Immature natural killer cell (primary cell): ENCODE data around the gene EFNA5. TPM values are rescaled to one million over a fixed set of nuclear protein-coding genes. Genes with fewer than 3 reads are reported as not detected.

Experiments used
- DNase-seq, 3 donors: peaks; one replicate each; pipeline ENCODE4 v3.0.0; 2022; ENCODE audit warnings: mixed read lengths in 1 of 3
- H3K27ac Mint-ChIP-seq, 6 donors: one replicate each; pipeline ENCODE4 v1.8.0; 2020; ENCODE audit warnings: mixed read lengths in 6 of 6, mild to moderate bottlenecking in 5 of 6, inconsistent platforms in 4 of 6, moderate library complexity in 3 of 6
- H3K27me3 Mint-ChIP-seq, 3 donors: one replicate each; pipeline ENCODE4 v1.8.0; 2020 to 2021; ENCODE audit warnings: low read depth in 3 of 3, mild to moderate bottlenecking in 3 of 3, mixed read lengths in 3 of 3, moderate library complexity in 3 of 3, inconsistent platforms in 1 of 3
- H3K36me3 Mint-ChIP-seq, 3 donors: one replicate each; pipeline ENCODE4 v1.8.0; 2020; ENCODE audit warnings: mixed read lengths in 3 of 3, inconsistent platforms in 2 of 3, mild to moderate bottlenecking in 2 of 3
- H3K4me1 Mint-ChIP-seq, 2 donors: one replicate each; pipeline ENCODE4 v1.8.0; 2020; ENCODE audit warnings: inconsistent platforms in 2 of 2, mild to moderate bottlenecking in 2 of 2, mixed read lengths in 2 of 2, moderate library complexity in 1 of 2
- H3K4me3 Mint-ChIP-seq, 5 donors: one replicate each; pipeline ENCODE4 v1.8.0; 2020; ENCODE audit warnings: mild to moderate bottlenecking in 5 of 5, mixed read lengths in 5 of 5, inconsistent platforms in 3 of 5, moderate library complexity in 3 of 5
- H3K9me3 Mint-ChIP-seq, 6 donors: one replicate each; pipeline ENCODE4 v1.8.0; 2020; ENCODE audit warnings: mild to moderate bottlenecking in 6 of 6, mixed read lengths in 6 of 6, inconsistent platforms in 4 of 6, moderate library complexity in 3 of 6
- polyA plus RNA-seq, 3 donors: library from polyadenylated mRNA; unstranded; fragments of 300-500 nt; fragmentation: Illumina TruSeq; gene quantifications; one replicate each; pipeline ENCODE4 v1.2.3, GENCODE V29; 2021

The EFNA5 gene
- polyA plus RNA-seq, 3 donors from 2014 or later, result 0.73 to 2.6 (median 1.7) TPM

GRCh38 chr5:107601076-107601475, 69.7 kb downstream of the EFNA5 start:
- H3K27me3 Mint-ChIP-seq, result peaks cover 0 to 11% (median 4%) of the 10 kb centered on the region in 3 donors

GRCh38 chr5:107598958-107599357, 71.8 kb downstream of the EFNA5 start:
- Mint-ChIP-seq H3K9me3 (no peaks in the 10 kb centered on the region), H3K27ac (no peak overlapping the region)
- DNase-seq, result no peak

More at GRCh38 chr5:107601076-107601475, 69.7 kb downstream of the EFNA5 start:
- no peak for DNase-seq
- peaks cover 0 to 2% (median 0%) of the 10 kb centered on the region in 6 donors for H3K9me3 Mint-ChIP-seq
- H3K4me1 Mint-ChIP-seq, result peaks cover 17 to 18% of the 10 kb centered on the region in 2 donors
- no peak overlapping the region for H3K4me3 Mint-ChIP-seq
- H3K27ac Mint-ChIP-seq, result no peak overlapping the region
- H3K36me3 Mint-ChIP-seq, result no peaks in the 10 kb centered on the region

DNA sequence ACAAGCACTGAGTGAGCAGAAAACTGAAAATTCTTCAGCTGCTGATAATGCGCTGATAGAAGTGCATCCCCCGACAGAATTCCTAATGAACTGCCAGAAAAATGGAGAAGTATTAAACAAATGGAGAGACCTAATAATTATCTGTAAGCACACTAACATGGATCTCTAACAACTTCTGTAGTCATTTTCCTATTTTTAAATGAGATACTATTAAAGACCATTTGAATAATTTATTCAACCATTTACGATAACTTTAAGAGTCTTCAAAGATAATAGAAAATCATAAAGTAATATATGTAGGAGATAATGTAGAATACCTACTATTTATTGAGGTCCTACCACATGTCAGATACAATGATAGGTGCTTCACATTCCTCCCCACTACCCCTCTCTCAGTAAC, 72.9 kb downstream of the EFNA5 start:
- H3K36me3 Mint-ChIP-seq, result no peaks in the 10 kb centered on the region
- no peak for DNase-seq
- no peak overlapping the region for H3K4me3 Mint-ChIP-seq
- H3K9me3 Mint-ChIP-seq, result no peaks in the 10 kb centered on the region
- H3K27me3 Mint-ChIP-seq, result peaks cover 0 to 11% (median 7%) of the 10 kb centered on the region in 3 donors
- H3K27ac Mint-ChIP-seq, result no peak overlapping the region
- no peaks in the 10 kb centered on the region for H3K4me1 Mint-ChIP-seq

More at GRCh38 chr5:107598958-107599357, 71.8 kb downstream of the EFNA5 start:
- H3K4me3 Mint-ChIP-seq, result no peak overlapping the region
- H3K27me3 Mint-ChIP-seq, result peaks cover 0 to 11% (median 4%) of the 10 kb centered on the region in 3 donors
- H3K4me1 Mint-ChIP-seq, result no peaks in the 10 kb centered on the region
- H3K36me3 Mint-ChIP-seq, result no peaks in the 10 kb centered on the region

GRCh38 chr5:107597247-107597646, 73.5 kb downstream of the EFNA5 start:
- no peak overlapping the region for H3K27ac Mint-ChIP-seq
- DNase-seq, result no peak
- no peaks in the 10 kb centered on the region for H3K36me3 Mint-ChIP-seq
- peaks cover 2 to 11% (median 7%) of the 10 kb centered on the region in 3 donors for H3K27me3 Mint-ChIP-seq
- H3K4me1 Mint-ChIP-seq, result no peaks in the 10 kb centered on the region
- H3K9me3 Mint-ChIP-seq, result no peaks in the 10 kb centered on the region
- H3K4me3 Mint-ChIP-seq, result no peak overlapping the region

DNA sequence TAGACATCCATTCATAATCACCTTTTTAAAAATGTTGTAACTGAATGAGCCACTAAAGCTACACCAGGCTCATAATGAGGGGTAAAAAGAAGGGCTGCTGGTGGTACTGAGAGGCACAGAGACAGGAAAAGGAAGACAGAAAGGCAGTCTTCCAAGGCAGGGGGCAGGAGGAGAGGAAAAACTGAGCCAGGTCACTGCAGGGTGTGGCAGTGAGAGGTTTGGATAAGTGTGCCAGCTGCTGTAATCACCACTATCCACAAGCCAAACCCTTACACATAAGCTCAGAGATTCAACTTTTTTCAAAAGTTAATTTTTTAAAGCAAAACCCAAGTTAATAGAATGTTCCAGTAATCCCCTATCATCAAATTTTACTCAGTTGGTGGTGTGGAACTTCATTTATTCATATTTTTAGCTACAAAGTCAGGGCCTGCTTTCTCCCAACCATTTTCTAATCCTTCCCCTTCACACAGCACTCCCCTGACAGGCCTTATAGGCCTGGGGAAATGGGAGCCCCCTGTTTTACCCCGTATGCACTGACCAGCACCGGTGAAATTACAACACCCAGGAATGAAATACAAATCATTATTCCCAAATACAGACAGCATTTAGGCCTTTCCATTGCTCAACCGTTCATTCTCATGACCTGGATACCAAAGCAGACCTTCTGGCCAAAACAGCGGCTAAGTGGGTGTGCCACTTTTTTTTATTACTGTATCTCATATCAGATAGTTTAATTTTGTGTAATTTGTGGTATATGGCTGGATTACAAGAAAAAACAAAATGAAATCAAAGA, 76.3 kb downstream of the EFNA5 start:
- Mint-ChIP-seq H3K27me3 (peaks cover 2 to 7% (median 6%) of the 10 kb centered on the region in 3 donors), H3K9me3 (no peaks in the 10 kb centered on the region), H3K27ac (peak overlapping the region in 1 of 6 donors; percentile 74), H3K4me3 (no peak overlapping the region), H3K36me3 (no peaks in the 10 kb centered on the region), H3K4me1 (no peaks in the 10 kb centered on the region)
- DNase-seq, result no peak

DNA sequence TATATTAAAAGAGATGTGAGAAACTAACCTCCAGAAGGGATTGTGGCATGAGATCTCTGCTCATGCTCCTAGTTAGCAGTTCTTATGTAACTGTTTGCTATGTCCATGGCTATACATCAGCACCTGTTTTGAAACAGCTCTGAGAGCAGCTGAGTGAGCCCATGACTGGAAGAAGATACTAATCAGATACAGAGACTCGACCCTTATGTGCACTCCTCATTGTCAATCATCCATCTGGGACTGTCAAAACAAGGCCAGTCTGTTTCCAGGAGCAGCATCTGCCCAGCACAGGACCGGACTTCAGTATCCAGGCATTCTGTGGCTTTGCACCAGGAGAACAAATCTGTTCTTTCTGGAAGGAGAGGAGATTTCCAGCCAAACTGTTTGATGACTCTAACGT, 77.7 kb downstream of the EFNA5 start:
- Mint-ChIP-seq H3K27ac (no peak overlapping the region), H3K4me1 (no peaks in the 10 kb centered on the region), H3K36me3 (no peaks in the 10 kb centered on the region), H3K27me3 (peaks cover 4 to 7% (median 6%) of the 10 kb centered on the region in 3 donors), H3K4me3 (no peak overlapping the region), H3K9me3 (no peaks in the 10 kb centered on the region)
- DNase-seq, result no peak

DNA sequence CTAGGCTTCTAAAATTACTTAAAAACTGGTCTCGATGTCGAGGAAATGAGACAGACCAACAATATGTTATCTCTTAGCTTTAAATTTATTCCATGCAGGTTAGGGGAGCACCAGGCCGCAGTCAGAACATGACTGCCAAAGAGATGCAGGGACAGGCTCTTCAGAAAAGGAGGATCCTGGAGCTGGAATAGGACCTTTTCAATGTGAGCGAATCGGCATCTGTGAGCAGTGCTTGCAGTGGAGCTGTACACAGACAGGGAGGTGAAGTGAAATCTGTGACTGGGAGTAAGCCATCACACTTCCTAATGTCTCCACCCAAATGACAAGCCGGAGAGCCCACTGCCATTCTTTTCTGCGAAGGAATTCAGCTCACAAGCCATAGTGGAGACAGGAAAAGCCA, 78.2 kb downstream of the EFNA5 start:
- no peak for DNase-seq
- no peak overlapping the region for H3K4me3 Mint-ChIP-seq
- no peaks in the 10 kb centered on the region for H3K36me3 Mint-ChIP-seq
- no peaks in the 10 kb centered on the region for H3K9me3 Mint-ChIP-seq
- H3K27ac Mint-ChIP-seq, result no peak overlapping the region
- H3K4me1 Mint-ChIP-seq, result no peaks in the 10 kb centered on the region
- peaks cover 4 to 6% (median 5%) of the 10 kb centered on the region in 3 donors for H3K27me3 Mint-ChIP-seq

GRCh38 chr5:107590686-107591085, 80.1 kb downstream of the EFNA5 start:
- no peaks in the 10 kb centered on the region for H3K4me1 Mint-ChIP-seq
- no peaks in the 10 kb centered on the region for H3K36me3 Mint-ChIP-seq
- H3K27ac Mint-ChIP-seq, result no peak overlapping the region

DNA sequence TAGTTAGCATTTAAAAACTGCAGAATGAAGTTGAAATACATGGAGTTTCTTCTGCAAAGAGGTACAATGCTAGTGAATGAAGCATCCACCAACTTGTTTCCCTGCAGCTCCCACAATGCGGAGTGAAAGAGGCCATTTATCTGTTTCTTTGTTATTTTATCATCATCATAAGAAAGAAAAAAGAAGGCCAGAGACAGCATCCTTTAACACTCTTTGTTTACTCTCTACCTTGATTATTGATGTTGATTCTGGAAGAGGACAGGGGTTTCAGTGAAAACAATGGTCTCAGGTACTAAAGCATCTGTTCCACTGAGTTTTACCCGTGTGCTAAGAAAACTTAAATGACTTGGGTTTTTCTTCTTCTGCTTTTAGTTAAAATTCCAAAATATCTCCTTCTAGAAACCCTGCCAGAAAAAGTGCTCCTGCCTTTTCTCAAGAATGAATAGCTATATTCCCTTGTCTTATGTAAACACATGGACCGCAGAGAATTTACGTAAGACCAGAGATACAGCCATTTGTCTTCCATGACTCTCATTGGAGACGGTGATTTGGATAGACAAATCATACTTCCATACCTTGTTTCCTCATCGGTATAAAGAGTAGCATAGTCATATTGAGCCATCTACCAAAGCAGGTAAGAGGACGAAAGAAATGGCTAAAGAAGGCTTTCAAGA, 81.1 kb downstream of the EFNA5 start:
- H3K36me3 Mint-ChIP-seq, result no peaks in the 10 kb centered on the region
- no peaks in the 10 kb centered on the region for H3K9me3 Mint-ChIP-seq
- no peak overlapping the region for H3K4me3 Mint-ChIP-seq
- peaks cover 3 to 12% (median 4%) of the 10 kb centered on the region in 3 donors for H3K27me3 Mint-ChIP-seq
- no peaks in the 10 kb centered on the region for H3K4me1 Mint-ChIP-seq
- H3K27ac Mint-ChIP-seq, result no peak overlapping the region
- no peak for DNase-seq

More at GRCh38 chr5:107590686-107591085, 80.1 kb downstream of the EFNA5 start:
- no peaks in the 10 kb centered on the region for H3K9me3 Mint-ChIP-seq
- H3K27me3 Mint-ChIP-seq, result peaks cover 1 to 9% (median 4%) of the 10 kb centered on the region in 3 donors
- H3K4me3 Mint-ChIP-seq, result no peak overlapping the region
- DNase-seq, result no peak

DNA sequence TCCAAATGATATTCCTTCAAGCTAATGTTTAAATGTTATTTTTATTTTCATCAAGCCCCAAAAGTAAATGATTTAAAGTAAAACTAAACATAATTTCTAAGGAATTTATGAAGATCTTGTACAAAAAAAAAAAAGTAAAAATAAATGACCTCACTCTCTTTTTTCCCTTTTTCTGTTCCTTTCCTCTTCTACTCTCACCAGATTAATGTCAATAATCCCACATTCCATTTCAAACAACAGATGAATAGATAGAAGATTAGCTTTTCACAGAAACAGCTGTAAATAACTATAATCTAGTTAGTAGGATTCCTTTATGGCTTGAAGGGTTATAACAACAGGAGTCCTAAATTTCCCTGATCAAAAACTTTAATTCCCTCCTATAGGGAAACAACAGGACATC, 88.1 kb downstream of the EFNA5 start:
- Mint-ChIP-seq H3K36me3 (peaks cover 0 to 8% (median 0%) of the 10 kb centered on the region in 3 donors), H3K27ac (no peak overlapping the region), H3K4me3 (no peak overlapping the region), H3K9me3 (no peaks in the 10 kb centered on the region), H3K4me1 (no peaks in the 10 kb centered on the region), H3K27me3 (peaks cover 0 to 13% (median 4%) of the 10 kb centered on the region in 3 donors)
- no peak for DNase-seq

GRCh38 chr5:107580889-107581820, 89.6 kb downstream of the EFNA5 start:
- DNase-seq, result no peak
- Mint-ChIP-seq H3K36me3 (peaks cover 0 to 8% (median 0%) of the 10 kb centered on the region in 3 donors), H3K9me3 (no peaks in the 10 kb centered on the region), H3K27me3 (peaks cover 2 to 15% (median 4%) of the 10 kb centered on the region in 3 donors), H3K27ac (no peak overlapping the region), H3K4me1 (no peaks in the 10 kb centered on the region), H3K4me3 (no peak overlapping the region)

- DNase-seq, result no peak
- no peak overlapping the region for H3K27ac Mint-ChIP-seq
- H3K9me3 Mint-ChIP-seq, result no peaks in the 10 kb centered on the region
- H3K27me3 Mint-ChIP-seq, result peaks cover 3 to 4% (median 4%) of the 10 kb centered on the region in 3 donors
- H3K36me3 Mint-ChIP-seq, result peaks cover 0 to 8% (median 0%) of the 10 kb centered on the region in 3 donors
- H3K4me3 Mint-ChIP-seq, result no peak overlapping the region
- no peaks in the 10 kb centered on the region for H3K4me1 Mint-ChIP-seq
These were observed 92.6 kb downstream of the EFNA5 start for GRCh38 chr5:107578051-107578635.

- Mint-ChIP-seq H3K36me3 (peaks cover 0 to 5% (median 0%) of the 10 kb centered on the region in 3 donors), H3K4me1 (peaks cover 0 to under 1% of the 10 kb centered on the region in 2 donors), H3K9me3 (no peaks in the 10 kb centered on the region), H3K27ac (no peak overlapping the region), H3K4me3 (no peak overlapping the region), H3K27me3 (peaks cover 3 to 4% (median 4%) of the 10 kb centered on the region in 3 donors)
- DNase-seq, result no peak
These were observed 93.3 kb downstream of the EFNA5 start for GRCh38 chr5:107577394-107577950.
